GM18520 (cell line): Measurements from ENCODE around the gene C2CD4A.

Experiments used
- ATAC-seq: cut with Tn5 transposase; IDR thresholded peaks from one replicate; pipeline ENCODE4 v1.9.1; 2021; ENCODE audit not compliant: unreplicated experiment

The C2CD4A gene

DNA sequence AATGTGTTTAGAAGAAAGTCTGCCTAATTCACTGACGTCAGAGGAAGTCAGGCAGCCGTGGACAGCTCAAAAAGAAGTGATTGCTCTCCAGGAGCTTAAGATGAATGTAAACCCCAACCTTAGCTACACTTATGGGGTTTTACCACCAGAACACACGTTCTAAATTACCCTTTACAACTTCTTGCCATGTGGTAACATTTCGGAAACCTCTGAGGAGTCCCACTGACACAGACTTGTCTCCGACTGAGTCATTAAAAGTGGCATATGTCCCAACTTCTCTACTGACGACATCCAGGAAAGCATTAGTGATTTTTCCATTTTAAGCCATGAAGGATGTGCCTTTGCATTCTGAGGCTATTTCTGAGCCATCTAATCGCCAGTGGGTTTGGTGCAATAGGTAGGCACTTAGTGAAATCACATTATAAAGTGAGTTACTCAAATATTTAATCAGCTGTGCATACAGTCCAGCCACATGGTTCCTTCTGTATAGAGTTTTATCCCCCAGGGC, 32.4 kb downstream of the C2CD4A start:
- ATAC-seq, result no peak

DNA sequence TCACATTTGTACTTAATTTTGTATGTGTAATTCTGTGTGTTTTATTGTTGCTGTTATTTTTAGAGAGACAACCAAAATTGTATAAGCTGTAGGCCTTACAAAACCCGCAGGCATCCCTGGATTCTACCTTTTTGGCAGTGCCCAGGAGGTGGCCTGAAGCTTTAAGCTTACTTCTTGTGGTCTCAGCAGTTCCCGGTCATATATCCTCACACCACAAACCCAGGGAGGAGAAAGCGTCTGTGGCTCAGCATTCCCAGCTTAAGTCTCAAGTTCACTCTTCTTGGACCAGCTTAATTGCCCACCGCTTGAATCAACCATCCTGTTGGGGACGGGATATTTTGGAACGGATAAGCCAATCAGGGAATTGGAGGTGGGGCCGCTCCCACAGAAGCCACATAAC, 36.7 kb downstream of the C2CD4A start:
- no peak for ATAC-seq

DNA sequence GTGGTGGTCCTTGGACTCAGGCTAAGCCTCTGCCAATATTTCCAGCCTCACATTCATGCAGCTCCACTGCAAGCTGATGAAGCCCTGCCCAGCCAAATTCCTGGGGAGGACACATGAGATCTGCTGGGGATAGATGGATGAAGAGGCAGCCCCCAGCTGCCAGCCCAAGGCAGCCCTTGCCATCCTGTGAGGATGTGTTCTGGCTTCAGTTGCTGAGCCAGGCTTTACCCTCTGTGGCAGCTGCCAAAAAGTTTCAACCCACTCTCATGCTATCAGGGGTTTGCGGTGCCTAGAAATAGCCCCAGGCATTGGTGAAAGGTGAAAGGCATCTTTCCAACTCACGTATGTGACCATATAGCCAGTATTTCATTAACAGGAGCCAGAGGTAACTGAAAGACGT, 37.6 kb downstream of the C2CD4A start:
- no peak for ATAC-seq

- no peak for ATAC-seq
These were observed 38.1 kb downstream of the C2CD4A start for GRCh38 chr15:62104846-62105245.

- no peak for ATAC-seq
These were observed 38.5 kb downstream of the C2CD4A start for GRCh38 chr15:62105266-62105665.

DNA sequence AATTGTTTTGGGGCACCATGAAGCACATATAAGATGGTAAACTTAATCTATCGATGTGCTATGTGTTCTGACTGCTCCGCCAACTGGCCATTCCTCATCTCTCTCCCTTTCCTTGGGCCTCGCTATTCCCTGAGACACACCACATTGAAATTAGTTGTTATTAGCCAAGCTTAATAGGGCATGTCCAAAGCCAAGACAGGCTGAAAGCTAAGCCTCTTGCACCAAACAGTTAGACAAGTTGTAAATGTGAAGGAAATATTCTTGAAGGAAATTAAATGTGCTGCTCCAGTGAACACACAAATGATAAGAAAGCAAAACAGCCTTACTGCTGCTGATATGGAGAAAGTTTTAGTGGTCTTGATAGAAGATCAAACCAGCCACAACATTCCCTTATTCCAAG, 39.3 kb downstream of the C2CD4A start:
- no peak for ATAC-seq

DNA sequence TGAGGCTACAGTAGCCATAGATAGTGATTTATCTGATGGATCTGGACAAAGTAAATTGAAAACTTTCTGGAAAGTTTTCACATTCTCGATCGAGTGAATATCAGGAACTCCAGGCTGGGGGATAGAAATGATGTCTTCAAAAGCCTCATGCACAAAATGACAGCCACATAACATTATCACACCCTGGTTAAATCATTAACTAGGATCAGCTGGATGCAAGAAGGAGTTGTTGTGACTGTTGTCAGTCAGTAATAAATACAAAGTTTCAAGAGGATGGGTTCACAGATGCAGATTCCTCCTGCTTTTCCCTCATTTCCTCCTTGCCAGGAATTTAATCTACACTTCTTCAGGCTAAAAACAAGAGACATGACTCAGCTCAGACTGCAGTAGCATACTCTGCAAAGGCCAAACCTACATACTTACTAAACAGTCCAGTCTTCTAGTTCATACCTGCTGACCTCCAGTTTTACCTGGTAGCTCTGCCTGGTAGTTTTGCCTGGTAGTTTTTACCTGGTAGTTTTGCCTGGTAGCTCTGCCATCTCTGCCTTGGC, 40.9 kb downstream of the C2CD4A start:
- ATAC-seq, result no peak

DNA sequence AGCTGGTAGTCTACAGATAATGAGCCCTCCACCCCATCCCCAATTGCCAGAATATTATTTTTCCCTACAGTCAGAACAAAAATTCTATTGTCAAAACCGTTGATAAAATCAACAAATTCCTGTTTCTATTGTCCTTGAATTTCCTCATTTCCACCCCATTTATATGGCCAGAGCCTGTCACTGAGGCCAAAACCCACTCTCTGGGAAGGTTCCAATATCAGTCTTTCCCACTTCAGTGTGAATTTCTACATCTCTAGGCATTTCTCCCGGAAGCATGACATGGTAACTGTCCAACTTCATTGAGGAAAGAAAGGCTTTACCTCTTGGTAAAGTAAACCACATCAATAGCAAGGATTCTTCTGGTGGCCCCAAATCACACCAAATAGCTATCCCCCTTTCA, 41.6 kb downstream of the C2CD4A start:
- ATAC-seq, result no peak

GRCh38 chr15:62109437-62109836, 42.7 kb downstream of the C2CD4A start:
- no peak for ATAC-seq

- ATAC-seq, result no peak
These were observed 43.4 kb downstream of the C2CD4A start for GRCh38 chr15:62109982-62110851.

DNA sequence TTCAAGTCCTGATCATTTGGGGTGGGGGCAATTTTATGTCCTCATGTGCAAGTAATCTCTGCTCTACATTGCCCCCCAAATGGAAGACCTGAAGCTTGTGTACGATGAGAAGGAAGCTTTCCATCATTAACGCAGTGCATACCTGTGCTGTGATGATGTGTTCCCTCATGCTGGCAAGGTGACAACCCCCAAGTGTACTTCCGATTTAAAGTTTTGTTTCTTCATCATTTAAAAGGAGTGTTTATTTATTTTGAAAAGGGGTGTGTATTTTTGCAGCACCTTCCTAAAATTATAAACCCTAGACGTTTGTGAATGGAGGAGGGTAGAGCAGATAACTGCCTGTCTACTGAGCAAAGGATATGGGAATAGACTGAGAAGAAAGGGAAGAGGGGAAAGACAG, 45.3 kb downstream of the C2CD4A start:
- ATAC-seq, result no peak

GRCh38 chr15:62112616-62113593, 46.1 kb downstream of the C2CD4A start:
- no peak for ATAC-seq

DNA sequence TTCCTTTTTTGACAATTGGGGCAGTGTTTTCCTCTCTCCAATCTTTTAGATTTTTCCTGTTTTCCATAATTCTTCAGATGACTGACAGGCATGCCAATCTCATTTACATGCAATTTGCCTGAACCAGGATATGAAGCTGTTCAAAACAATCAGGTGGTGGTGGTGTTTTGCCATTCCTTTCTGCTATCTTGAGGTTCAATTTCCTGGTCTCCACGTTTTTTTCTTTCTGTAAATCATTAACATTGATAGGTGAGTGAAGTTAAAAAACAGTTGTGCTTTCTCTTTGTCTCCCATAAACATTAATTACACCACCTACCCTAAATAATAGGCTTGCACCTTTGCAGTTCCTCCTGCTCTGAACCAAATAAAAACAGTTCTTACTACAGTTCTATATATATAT, 49.1 kb downstream of the C2CD4A start:
- ATAC-seq, result no peak

DNA sequence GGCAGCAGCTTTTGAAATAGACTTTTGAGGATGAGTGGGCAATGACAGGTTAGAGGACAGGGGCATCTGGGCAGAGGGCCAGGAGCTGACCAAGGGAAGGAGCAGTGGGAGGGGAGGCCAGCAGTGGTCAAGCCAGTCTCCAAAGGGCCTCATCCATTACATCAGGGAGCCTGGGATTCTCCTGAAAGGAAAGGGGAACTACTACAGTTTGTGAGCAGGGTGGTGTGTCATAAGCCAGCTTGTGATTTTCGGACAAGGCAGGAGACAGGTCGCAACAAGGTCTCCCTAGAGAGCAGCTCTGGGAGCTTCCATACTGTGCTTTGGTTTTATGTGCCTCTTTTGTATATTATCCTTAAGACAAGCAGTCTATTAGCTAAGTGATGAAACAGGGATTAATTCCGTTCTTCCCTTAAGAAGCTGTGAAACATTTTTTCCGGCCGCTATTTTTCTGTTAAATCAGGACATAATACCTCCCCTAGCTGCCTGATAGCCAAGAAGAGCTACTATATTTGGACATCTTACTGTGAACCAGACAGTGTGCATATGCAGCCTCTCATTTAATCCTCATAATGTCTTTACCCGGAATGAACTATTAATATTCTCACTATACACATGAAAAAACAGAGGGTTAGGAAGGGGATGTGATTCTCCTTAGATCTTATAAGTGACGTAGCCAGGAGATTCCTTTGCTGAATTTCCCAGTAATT, 51.9 kb downstream of the C2CD4A start:
- ATAC-seq, result no peak

DNA sequence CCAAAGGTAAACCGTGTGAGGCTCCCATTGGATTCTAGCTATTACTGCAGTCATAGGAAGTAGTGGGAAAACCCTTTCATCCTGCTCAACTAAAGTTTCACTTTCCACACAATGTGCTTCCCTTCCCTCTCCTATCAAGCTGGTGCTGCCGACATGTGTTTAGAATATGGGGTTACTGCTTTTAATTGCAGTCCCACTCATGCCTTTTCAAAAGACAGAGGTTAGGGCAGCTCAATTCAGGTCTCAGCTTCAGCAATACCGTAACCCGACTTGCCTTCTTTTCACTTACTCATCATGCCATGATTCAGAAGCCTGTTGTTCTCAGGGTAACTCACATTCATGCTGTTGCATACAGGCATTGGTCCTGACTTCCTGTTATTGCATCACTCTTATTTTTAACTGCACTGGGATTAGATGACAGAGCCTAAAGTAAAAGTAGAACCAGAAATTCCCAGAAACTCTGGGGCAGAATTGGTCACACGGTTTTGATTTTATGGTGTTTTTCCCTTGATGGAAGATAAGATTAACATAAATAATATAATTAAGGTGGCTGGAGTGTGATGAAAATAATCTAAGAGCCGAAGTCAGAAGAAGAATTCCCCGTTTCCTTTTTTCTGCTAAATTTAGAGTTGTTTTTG, 52.6 kb downstream of the C2CD4A start:
- ATAC-seq, result no peak

- no peak for ATAC-seq
These were observed 53.1 kb downstream of the C2CD4A start for GRCh38 chr15:62119874-62120273.
